IPS-NIHi7 (cell line): Measurements from ENCODE around the gene RPIA.

Experiments used
- DNase-seq: peaks from one replicate; pipeline ENCODE4 v3.0.0; 2012; ENCODE audit warnings: mixed read lengths; ENCODE audit errors: extremely low spot score

RPIA gene

GRCh38 chr2:88684519-88684918 is 7.0 kb upstream of the RPIA start:
- no peak for DNase-seq

GRCh38 chr2:88686320-88686719 is 5.2 kb upstream of the RPIA start:
- DNase-seq = no peak

GRCh38 chr2:88687384-88687783 is 4.1 kb upstream of the RPIA start:
- DNase-seq = no peak

- no peak for DNase-seq
Observed at GRCh38 chr2:88690591-88691338, 708 bp upstream of the RPIA start.

- peak; percentile 23 for DNase-seq
Observed at GRCh38 chr2:88692187-88692586, 714 bp downstream of the RPIA start.

GRCh38 chr2:88693911-88694414 is 2.5 kb downstream of the RPIA start:
- DNase-seq = no peak

- no peak for DNase-seq
Observed at GRCh38 chr2:88696611-88697010, 5.1 kb downstream of the RPIA start.

- no peak for DNase-seq
Observed at GRCh38 chr2:88697370-88698026, 6.0 kb downstream of the RPIA start.

GRCh38 chr2:88698027-88698413 is 6.5 kb downstream of the RPIA start:
- no peak for DNase-seq

GRCh38 chr2:88698498-88699233 is 7.2 kb downstream of the RPIA start:
- peak; percentile 28 for DNase-seq

GRCh38 chr2:88707003-88707402 is 15.5 kb downstream of the RPIA start:
- no peak for DNase-seq

GRCh38 chr2:88709181-88709631 is 17.7 kb downstream of the RPIA start:
- no peak for DNase-seq

GRCh38 chr2:88711289-88711688 is 19.8 kb downstream of the RPIA start:
- no peak for DNase-seq

- no peak for DNase-seq
Observed at GRCh38 chr2:88711897-88712296, 20.4 kb downstream of the RPIA start.

GRCh38 chr2:88713408-88713807 is 21.9 kb downstream of the RPIA start:
- no peak for DNase-seq

GRCh38 chr2:88714667-88715066 is 23.2 kb downstream of the RPIA start:
- no peak for DNase-seq

- no peak for DNase-seq
Observed at GRCh38 chr2:88720399-88720798, 28.9 kb downstream of the RPIA start.

- DNase-seq = no peak
Observed at GRCh38 chr2:88721268-88721667, 29.8 kb downstream of the RPIA start.

GRCh38 chr2:88724643-88725332 is 33.3 kb downstream of the RPIA start:
- no peak for DNase-seq

GRCh38 chr2:88729061-88729745 is 37.7 kb downstream of the RPIA start:
- DNase-seq = no peak

- DNase-seq = no peak
Observed at GRCh38 chr2:88733155-88733902, 41.9 kb downstream of the RPIA start.
